Karpas-422 (cell line): ENCODE results near the gene IPCEF1. TPM values are rescaled to one million over a fixed set of nuclear protein-coding genes. Genes with fewer than 3 reads are reported as not detected.
"Not testable (repeated sequence)": the region's sequence is repeated elsewhere in the genome, so short reads cannot be mapped to it uniquely, and the experiment has no call there.

Experiments
- DNase-seq: peaks from one replicate; pipeline ENCODE4 v3.0.0-alpha.2; 2015
- H2AFZ ChIP-seq: fragments of 200-600 bp; sonication (generic); 2 replicates; pipeline ENCODE4 v1.6.1; 2014; ENCODE audit warnings: antibody characterized with exemption, low read length, mixed read lengths
- H3K27ac ChIP-seq: fragments of 200-600 bp; sonication (generic); 2 replicates; pipeline ENCODE4 v1.5.1; 2014; ENCODE audit warnings: mild to moderate bottlenecking, low read length, moderate library complexity
- H3K27me3 ChIP-seq: fragments of 200-600 bp; sonication (generic); 2 replicates; pipeline ENCODE4 v1.6.1; 2014; ENCODE audit warnings: low read length, mixed read lengths
- H3K36me3 ChIP-seq: fragments of 200-600 bp; sonication (generic); 2 replicates; pipeline ENCODE4 v1.6.1; 2014; ENCODE audit warnings: low read length, mixed read lengths; ENCODE audit not compliant: insufficient read depth
- H3K4me1 ChIP-seq: fragments of 200-600 bp; sonication (generic); 2 replicates; pipeline ENCODE4 v1.6.1; 2014; ENCODE audit warnings: mild to moderate bottlenecking, low read length, mixed read lengths
- H3K4me2 ChIP-seq: fragments of 200-600 bp; sonication (generic); 2 replicates; pipeline ENCODE4 v1.6.1; 2014; ENCODE audit warnings: low read length, low read depth, mild to moderate bottlenecking; ENCODE audit not compliant: poor library complexity, severe bottlenecking
- H3K4me3 ChIP-seq: fragments of 200-600 bp; sonication (generic); 2 replicates; pipeline ENCODE4 v1.5.1; 2014; ENCODE audit warnings: mild to moderate bottlenecking, antibody characterized with exemption, low read length, mixed read lengths
- H3K79me2 ChIP-seq: fragments of 200-600 bp; sonication (generic); 2 replicates; pipeline ENCODE4 v1.6.1; 2014; ENCODE audit warnings: mild to moderate bottlenecking, low read length, mixed read lengths
- H3K9ac ChIP-seq: fragments of 200-600 bp; sonication (generic); 2 replicates; pipeline ENCODE4 v1.6.0; 2014; ENCODE audit warnings: low read length
- H3K9me2 ChIP-seq: fragments of 200-600 bp; sonication (generic), shearing (Covaris generic); replicated peaks from 2 replicates; pipeline ENCODE4 v1.6.0; 2014; ENCODE audit warnings: mild to moderate bottlenecking, low read length, moderate library complexity; ENCODE audit not compliant: insufficient read depth
- H3K9me3 ChIP-seq: fragments of 300-700, 200-600 bp; sonication (generic); 2 replicates; pipeline ENCODE4 v1.6.1; 2014; ENCODE audit warnings: low read length, mixed read lengths
- H4K20me1 ChIP-seq: fragments of 200-600 bp; sonication (generic); 2 replicates; pipeline ENCODE4 v1.6.1; 2014; ENCODE audit warnings: mild to moderate bottlenecking, antibody characterized with exemption, low read length, low read depth; ENCODE audit not compliant: insufficient read depth
- total RNA-seq: library from RNA; depleted of rRNA; stranded (reverse); fragments of >200 nt; shearing (Covaris generic); gene quantifications from 2 replicates; pipeline ENCODE4 v1.2.3, GENCODE V29; 2014; ENCODE audit warnings: low replicate concordance

Gene IPCEF1
- total RNA-seq, 1 experiment from 2014 or later: not detected

- not testable (repeated sequence) for H3K4me1 ChIP-seq, H3K9me2 ChIP-seq, H3K27ac ChIP-seq, H3K9ac ChIP-seq, H2AFZ ChIP-seq, H3K9me3 ChIP-seq, H3K4me3 ChIP-seq, H3K36me3 ChIP-seq, H4K20me1 ChIP-seq, DNase-seq, H3K79me2 ChIP-seq, H3K4me2 ChIP-seq, H3K27me3 ChIP-seq
Measured at GRCh38 chr6:154172393-154172792, 184.2 kb downstream of the IPCEF1 start.

- Histone ChIP-seq H3K27me3 (no peaks in the 10 kb centered on the region), H3K4me2 (no peak overlapping the region), H3K36me3 (no peaks in the 10 kb centered on the region), H3K27ac (no peak overlapping the region), H2AFZ (no peak overlapping the region), H3K4me1 (no peaks in the 10 kb centered on the region), H3K79me2 (no peaks in the 10 kb centered on the region), H3K9me2 (no peaks in the 10 kb centered on the region), H3K9ac (no peak overlapping the region), H4K20me1 (no peaks in the 10 kb centered on the region), H3K4me3 (no peak overlapping the region), H3K9me3 (no peaks in the 10 kb centered on the region)
- no peak for DNase-seq
Measured at GRCh38 chr6:154170106-154170505, 186.5 kb downstream of the IPCEF1 start.

- Histone ChIP-seq H2AFZ (no peak overlapping the region), H3K9ac (no peak overlapping the region), H3K27ac (no peak overlapping the region), H3K4me3 (no peak overlapping the region), H3K9me2 (no peaks in the 10 kb centered on the region), H3K4me1 (no peaks in the 10 kb centered on the region), H3K27me3 (no peaks in the 10 kb centered on the region), H4K20me1 (no peaks in the 10 kb centered on the region), H3K9me3 (no peaks in the 10 kb centered on the region), H3K79me2 (no peaks in the 10 kb centered on the region), H3K36me3 (no peaks in the 10 kb centered on the region), H3K4me2 (no peak overlapping the region)
- no peak for DNase-seq
Measured at GRCh38 chr6:154169193-154169847, 187.3 kb downstream of the IPCEF1 start.

GRCh38 chr6:154167126-154167525, 189.5 kb downstream of the IPCEF1 start:
- no peaks in the 10 kb centered on the region for H3K4me1 ChIP-seq
- H3K36me3 ChIP-seq: no peaks in the 10 kb centered on the region
- H3K9me2 ChIP-seq: no peaks in the 10 kb centered on the region

GRCh38 chr6:154166140-154166539, 190.5 kb downstream of the IPCEF1 start:
- no peaks in the 10 kb centered on the region for H3K79me2 ChIP-seq
- H2AFZ ChIP-seq: no peak overlapping the region

More at GRCh38 chr6:154167126-154167525, 189.5 kb downstream of the IPCEF1 start:
- no peaks in the 10 kb centered on the region for H3K9me3 ChIP-seq
- no peak overlapping the region for H2AFZ ChIP-seq
- H3K27me3 ChIP-seq: no peaks in the 10 kb centered on the region
- no peak overlapping the region for H3K4me3 ChIP-seq
- no peaks in the 10 kb centered on the region for H4K20me1 ChIP-seq
- no peak overlapping the region for H3K9ac ChIP-seq
- DNase-seq: no peak
- H3K79me2 ChIP-seq: no peaks in the 10 kb centered on the region
- no peak overlapping the region for H3K4me2 ChIP-seq
- H3K27ac ChIP-seq: no peak overlapping the region

GRCh38 chr6:154165478-154165877, 191.1 kb downstream of the IPCEF1 start:
- Histone ChIP-seq H3K4me3 (no peak overlapping the region), H3K27ac (no peak overlapping the region), H3K9ac (no peak overlapping the region), H3K9me2 (no peaks in the 10 kb centered on the region), H4K20me1 (no peaks in the 10 kb centered on the region), H3K27me3 (no peaks in the 10 kb centered on the region), H3K4me2 (no peak overlapping the region), H2AFZ (no peak overlapping the region), H3K79me2 (no peaks in the 10 kb centered on the region), H3K36me3 (no peaks in the 10 kb centered on the region), H3K9me3 (no peaks in the 10 kb centered on the region), H3K4me1 (no peaks in the 10 kb centered on the region)
- DNase-seq: no peak

More at GRCh38 chr6:154166140-154166539, 190.5 kb downstream of the IPCEF1 start:
- no peaks in the 10 kb centered on the region for H4K20me1 ChIP-seq
- no peaks in the 10 kb centered on the region for H3K4me1 ChIP-seq
- no peak overlapping the region for H3K27ac ChIP-seq
- DNase-seq: peak; percentile 54
- H3K9me2 ChIP-seq: no peaks in the 10 kb centered on the region
- H3K27me3 ChIP-seq: no peaks in the 10 kb centered on the region
- H3K36me3 ChIP-seq: no peaks in the 10 kb centered on the region
- H3K9me3 ChIP-seq: no peaks in the 10 kb centered on the region
- H3K4me3 ChIP-seq: no peak overlapping the region
- no peak overlapping the region for H3K9ac ChIP-seq
- H3K4me2 ChIP-seq: no peak overlapping the region

- H3K79me2 ChIP-seq: no peaks in the 10 kb centered on the region
- H3K4me2 ChIP-seq: no peak overlapping the region
- H3K27ac ChIP-seq: no peak overlapping the region
- H3K36me3 ChIP-seq: no peaks in the 10 kb centered on the region
- no peak overlapping the region for H3K4me3 ChIP-seq
- H3K27me3 ChIP-seq: no peaks in the 10 kb centered on the region
- H3K4me1 ChIP-seq: no peaks in the 10 kb centered on the region
- no peak for DNase-seq
- no peaks in the 10 kb centered on the region for H3K9me3 ChIP-seq
- no peak overlapping the region for H3K9ac ChIP-seq
- no peaks in the 10 kb centered on the region for H3K9me2 ChIP-seq
- no peak overlapping the region for H2AFZ ChIP-seq
- H4K20me1 ChIP-seq: no peaks in the 10 kb centered on the region
Measured at GRCh38 chr6:154164397-154164796, 192.2 kb downstream of the IPCEF1 start.

GRCh38 chr6:154161689-154162088, 194.9 kb downstream of the IPCEF1 start:
- DNase-seq: no peak
- Histone ChIP-seq H2AFZ (no peak overlapping the region), H3K4me3 (no peak overlapping the region), H3K4me2 (no peak overlapping the region), H3K27ac (no peak overlapping the region), H4K20me1 (no peaks in the 10 kb centered on the region), H3K36me3 (no peaks in the 10 kb centered on the region), H3K27me3 (no peaks in the 10 kb centered on the region), H3K79me2 (no peaks in the 10 kb centered on the region), H3K9me2 (no peaks in the 10 kb centered on the region), H3K9me3 (no peaks in the 10 kb centered on the region), H3K9ac (no peak overlapping the region), H3K4me1 (no peaks in the 10 kb centered on the region)
